Ovary (tissue), 3 donors: ENCODE data around the gene CD72.

Experiments
- CTCF ChIP-seq, 3 donors: fragments of 450-650 bp in 2 of 3; fragments of 200-600 bp in 1 of 3; IDR thresholded peaks; one replicate each; pipeline versions ENCODE4 v1.5.1 to v1.8.0; 2016 to 2022; ENCODE audit warnings: antibody characterized with exemption in 3 of 3, mild to moderate bottlenecking in 1 of 3
- POLR2A ChIP-seq: fragments of 450-650 bp; IDR thresholded peaks from one replicate; pipeline ENCODE4 v1.6.1; 2017; ENCODE audit warnings: antibody characterized with exemption, mild to moderate bottlenecking, moderate library complexity
- donor health status: DM: no; HTN: no; CAD: no.

- TF ChIP-seq CTCF (IDR thresholded peaks at IDR 0.05), result no peak
- TF ChIP-seq POLR2A, result no peak
Measured at GRCh38 chr9:35619800-35620158, 1.6 kb upstream of the CD72 start.
